NCI-H1930 (cell line): ENCODE data around the gene BTN1A1.
"Not testable (repeated sequence)": the region's sequence is repeated elsewhere in the genome, so short reads cannot be mapped to it uniquely, and the experiment has no call there.

Experiments
- DNase-seq, 2 experiments: peaks; one replicate each; lab custom pipeline; 2025; lab: John Stamatoyannopoulos, UW

The BTN1A1 gene

DNA sequence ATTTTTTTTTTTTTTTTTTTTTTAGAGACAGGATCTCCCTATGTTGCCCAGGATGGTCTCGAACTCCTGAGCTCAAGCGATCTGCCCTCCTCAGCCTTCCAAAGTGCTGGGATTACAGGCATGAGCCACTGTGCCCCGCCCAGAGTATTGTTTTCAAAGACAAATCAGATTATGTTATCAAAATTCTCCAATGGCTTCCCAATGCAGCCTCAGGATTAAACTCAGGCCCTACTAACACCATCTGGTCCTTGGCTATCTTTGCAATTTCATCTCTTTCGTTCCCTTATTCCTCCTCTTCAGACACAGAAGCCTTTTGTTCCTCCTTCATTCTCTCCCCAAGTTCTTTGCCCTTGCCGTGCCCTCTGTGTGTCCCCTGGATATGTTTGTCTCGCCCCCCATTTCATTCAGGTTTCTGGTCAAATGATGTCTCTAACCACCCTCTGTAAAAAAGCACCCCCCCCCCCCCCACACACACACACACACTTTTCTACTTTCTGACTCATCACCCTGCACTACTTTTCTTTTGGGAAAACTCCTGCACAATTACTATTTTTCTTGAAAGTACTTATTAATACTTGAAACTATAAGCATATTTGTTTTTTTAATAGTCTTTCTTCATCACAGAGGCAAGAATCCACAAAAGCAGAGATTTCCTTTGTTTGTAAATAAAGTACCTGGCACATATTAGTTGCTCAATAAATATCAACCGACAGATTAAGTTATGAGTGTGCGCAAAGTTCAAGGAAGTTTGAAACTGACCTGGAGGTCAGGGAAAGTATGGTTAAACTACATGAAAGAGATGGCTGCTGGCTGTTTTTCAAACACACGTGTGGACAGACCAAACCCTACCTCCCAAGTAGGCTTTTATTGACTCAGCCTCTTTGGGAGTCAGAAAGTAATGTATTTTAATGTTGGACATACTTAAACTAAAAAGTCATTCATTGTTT, 16.7 kb downstream of the BTN1A1 start:
- no peak for DNase-seq

- DNase-seq = no peak
Measured at GRCh38 chr6:26519359-26519758, 19.3 kb downstream of the BTN1A1 start.

DNA sequence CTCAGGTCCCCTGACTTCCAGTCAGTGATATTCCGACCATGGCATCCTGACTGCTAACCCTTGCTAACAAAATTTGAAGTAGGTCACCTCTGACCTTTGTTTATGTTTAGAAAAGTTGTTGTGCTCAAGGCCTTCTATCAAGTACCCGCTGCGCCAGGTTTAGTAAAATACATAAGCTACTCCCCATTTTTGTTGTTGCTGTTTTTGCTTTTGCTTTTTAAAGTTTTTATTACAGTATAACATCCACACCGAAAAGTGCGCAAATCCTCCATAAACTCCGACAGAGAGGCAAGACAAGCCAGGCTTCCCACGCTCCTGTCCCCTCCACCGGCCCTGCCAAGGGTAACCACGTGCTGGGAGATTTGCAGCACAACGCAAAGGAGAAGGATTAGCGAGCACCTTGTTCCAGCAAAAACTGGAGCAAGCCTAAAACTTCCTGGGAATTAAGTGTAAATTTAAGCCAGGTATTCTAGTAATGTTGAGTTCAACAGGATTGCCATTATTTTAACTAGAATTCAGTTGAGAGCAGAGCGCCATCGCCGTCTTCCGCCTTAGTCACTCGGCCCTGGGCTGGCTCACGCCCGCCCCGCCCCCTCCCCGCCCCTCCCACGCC, 20.2 kb downstream of the BTN1A1 start:
- peak; percentile 34 to 70 for DNase-seq

- peak; percentile 78 to 87 for DNase-seq
Measured at GRCh38 chr6:26520850-26521599, 20.9 kb downstream of the BTN1A1 start.

DNA sequence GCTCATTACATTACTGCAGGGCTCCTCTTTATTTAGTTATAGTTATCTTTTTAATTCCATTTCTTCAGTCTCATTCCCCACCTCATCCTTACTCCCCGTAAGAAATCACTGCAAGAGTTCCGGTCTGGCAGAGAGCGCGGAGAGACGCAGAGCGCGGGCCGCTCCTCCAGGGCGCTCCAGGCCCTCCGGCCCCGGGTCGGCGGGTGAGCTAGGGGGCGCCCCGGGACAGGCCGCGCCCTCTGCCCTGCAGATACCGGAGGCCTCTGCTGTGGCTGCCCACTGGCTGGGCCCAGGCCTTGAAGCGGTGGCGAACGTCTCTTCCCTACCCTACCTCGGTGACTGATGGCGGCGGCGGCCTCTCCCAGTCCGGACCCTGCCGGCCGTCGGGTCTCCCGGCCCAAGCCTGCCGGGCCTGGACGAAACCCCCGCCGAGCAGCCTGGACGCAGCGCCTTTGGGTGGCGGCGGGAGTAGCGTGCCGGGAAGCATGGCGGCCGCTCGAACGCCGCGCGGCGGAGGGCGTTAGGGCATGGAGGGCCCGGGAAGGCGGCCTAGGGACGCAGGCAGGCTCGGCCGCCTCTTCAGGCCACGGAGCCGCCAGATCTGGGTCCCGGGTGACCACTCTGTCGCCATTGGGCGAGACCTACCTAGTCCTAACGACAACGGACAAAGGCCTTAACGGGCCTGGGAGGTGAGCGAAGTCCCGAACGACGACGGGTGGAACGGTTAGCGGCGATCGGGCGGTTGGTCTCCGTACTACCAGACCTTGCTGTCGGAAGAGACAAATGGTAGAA, 21.7 kb downstream of the BTN1A1 start:
- peak; percentile 40 to 79 for DNase-seq

DNA sequence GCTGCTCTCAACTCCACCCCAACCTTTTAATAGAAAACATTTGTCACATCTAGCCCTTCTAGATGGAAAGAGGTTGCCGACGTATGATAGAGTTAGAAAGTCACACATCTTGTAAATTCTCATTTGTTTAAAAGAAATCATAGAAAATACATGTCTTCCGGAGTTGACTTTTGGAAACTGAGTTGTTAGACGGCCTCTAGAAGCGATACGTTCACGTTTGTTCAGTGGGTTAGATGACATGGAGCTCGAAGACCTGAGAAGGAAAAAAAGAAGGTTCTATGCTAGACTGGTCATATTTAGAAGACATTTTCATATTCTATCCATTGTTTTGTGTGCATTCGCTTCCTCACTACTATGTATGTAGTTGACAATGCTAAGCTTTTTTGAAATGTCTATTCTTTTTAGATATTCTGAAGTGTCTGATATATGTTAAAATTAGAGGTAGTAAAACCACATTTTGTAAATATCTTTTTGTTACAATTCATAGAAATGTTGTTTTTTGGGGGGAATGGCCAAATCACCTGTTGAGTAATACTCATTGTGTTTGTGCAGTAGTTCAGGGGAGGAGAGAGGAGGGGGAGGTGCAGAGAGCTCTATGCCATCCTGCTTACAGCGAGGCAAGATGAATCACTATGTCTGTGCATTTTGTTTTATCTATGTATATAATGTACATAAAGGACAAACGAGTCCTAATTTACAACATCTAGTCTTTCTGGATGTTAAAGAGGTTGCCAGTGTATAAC, 22.6 kb downstream of the BTN1A1 start:
- DNase-seq = not testable (repeated sequence)

DNA sequence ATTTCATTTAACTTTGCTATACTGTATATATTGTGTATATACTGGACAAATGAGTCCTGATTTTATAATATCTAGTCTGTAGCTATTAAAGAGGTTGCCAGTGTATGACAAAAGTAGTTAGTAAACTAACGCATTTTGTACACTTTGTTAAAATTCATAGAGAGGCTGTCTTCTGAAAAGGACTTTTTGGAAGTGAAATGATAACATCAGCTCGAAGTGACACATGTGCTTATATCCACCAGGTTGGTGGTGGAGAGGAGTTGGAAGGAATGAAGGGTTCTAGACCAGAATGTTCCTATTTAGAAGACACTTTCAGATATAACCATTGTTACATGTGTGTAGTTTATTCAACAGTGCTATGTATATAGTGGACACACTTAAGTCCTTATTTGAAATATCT, 24.2 kb downstream of the BTN1A1 start:
- DNase-seq = not testable (repeated sequence)

DNA sequence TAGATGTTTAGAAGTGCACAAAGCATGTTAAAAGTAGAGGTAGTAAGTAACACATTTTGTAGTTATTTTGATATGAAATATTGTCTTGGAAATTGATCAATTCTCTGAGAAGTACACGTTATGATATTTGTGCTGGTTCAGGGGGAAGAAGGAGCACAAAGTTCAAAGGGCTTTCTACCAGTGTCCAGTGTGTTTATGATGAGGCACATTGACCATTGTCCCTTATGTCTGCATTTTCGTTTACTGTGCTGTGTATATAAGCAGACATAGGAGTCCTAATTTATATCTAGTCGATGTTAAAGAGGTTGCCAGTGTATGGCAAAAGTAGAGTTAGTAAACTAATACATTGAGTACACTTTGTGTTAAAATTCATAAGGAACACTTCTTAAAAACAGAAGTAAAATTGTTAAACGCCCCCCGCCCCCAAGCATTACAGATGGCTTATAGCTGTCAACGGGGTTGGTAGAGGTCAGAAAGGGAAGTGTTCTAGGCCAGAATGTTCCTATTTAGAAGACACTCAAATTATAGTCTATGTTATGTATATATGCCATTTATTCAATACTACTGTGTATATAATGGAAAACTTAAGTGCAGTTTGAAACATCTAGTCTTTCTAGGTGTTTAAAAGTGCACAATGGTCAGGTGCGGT, 24.7 kb downstream of the BTN1A1 start:
- DNase-seq = no peak

DNA sequence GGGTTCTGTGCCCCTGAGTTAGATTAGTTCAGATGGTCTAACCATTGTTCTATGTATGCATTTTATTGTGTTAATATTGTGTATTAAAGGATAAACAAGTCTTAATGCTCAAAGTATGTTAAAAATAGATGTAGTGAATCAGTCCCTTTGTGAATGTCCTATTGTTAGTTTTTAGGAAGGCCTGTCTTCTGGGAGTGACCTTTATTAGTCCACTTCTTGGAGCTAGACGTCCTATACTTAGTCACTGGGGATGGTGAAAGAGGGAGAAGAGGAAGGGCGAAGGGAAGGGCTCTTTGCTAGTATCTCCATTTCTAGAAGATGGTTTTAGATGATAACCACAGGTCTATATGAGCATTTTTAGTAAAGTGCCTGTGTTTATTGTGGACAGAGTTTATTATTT, 25.7 kb downstream of the BTN1A1 start:
- DNase-seq = no peak

- DNase-seq = no peak
Measured at GRCh38 chr6:26526928-26527327, 26.8 kb downstream of the BTN1A1 start.

GRCh38 chr6:26530203-26530602, 30.1 kb downstream of the BTN1A1 start:
- DNase-seq = no peak

DNA sequence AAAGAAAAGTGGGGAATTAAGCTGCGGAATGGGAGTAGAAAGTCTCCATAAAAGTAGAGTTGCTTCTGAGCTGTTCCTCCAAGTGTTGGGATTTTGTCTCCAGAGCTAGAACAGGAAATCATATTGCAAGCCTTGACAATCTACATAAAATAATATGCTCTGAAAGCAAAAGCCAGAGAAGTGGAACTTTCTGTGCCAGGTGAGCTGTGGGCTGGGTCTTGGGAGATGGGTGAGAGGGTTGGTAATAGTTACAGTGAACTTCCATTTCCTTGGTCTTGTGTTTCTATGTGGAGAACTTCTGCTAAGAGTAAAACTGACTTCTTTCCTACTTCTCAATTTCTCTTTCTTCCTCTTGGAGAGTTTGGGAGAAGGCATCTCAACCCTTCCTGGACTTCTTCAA, 31.8 kb downstream of the BTN1A1 start:
- no peak for DNase-seq

GRCh38 chr6:26532699-26533531, 32.8 kb downstream of the BTN1A1 start:
- peak; percentile 82 to 89 for DNase-seq

GRCh38 chr6:26533532-26533931, 33.4 kb downstream of the BTN1A1 start:
- no peak for DNase-seq

DNA sequence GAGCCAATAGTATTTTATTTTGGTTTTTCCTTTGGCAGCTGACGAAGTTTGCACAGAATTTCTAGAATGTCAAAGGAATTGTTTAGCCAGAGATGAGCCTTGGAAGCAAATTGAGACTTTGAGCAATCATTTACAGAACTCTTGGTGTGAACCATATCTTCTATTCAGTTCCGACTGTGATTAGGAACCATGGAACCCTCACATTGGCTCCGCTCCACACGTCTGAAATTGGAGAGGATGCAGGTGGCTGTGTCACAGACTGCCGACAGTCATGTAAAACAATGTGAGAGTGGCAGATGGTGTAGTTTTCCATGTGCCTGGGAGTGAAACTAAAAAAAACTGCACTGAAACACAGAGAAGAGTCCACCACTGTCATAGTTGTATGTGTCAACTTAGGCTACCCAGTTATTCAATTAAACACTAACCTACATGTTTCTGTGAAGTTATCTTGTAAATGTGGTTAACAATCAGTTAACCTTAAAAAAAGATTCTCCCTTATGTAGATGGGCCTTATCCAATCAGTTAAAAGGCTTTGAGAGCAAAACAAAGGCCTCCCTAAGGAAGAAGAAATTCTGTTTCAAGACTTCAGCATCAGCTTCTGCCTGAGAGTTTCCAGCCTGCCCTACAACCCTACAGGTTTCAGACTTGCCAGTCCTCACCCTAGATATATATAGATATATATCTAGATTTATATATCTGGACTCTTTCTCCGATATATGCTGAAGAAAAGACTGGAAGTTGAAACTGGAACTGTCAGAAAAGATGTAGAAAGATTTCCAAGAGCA, 34.8 kb downstream of the BTN1A1 start:
- DNase-seq = no peak

GRCh38 chr6:26536571-26537159, 36.6 kb downstream of the BTN1A1 start:
- DNase-seq = peak in 1 of 2 experiments; percentile 8

- peak; percentile 91 to 93 for DNase-seq
Measured at GRCh38 chr6:26537160-26537845, 37.2 kb downstream of the BTN1A1 start.
